H1 (cell line): ENCODE data around the gene TMEM45B. TPM values are rescaled to one million over a fixed set of nuclear protein-coding genes. Genes with fewer than 3 reads are reported as not detected.

Experiments
- EGR1 ChIP-seq: IDR thresholded peaks from 2 replicates; pipeline ENCODE4 v1.6.1; 2011; ENCODE audit warnings: low read depth, low read length, borderline replicate concordance
- GTF2F1 ChIP-seq: IDR thresholded peaks from 2 replicates; pipeline ENCODE4 v1.6.1; 2012; ENCODE audit warnings: low read depth, low read length, improper control_type of control experiment, borderline replicate concordance
- JUN ChIP-seq: IDR thresholded peaks from 2 replicates; pipeline ENCODE4 v1.6.1; 2011; ENCODE audit warnings: low read depth, mild to moderate bottlenecking, improper control_type of control experiment, low read length
- JUND ChIP-seq: IDR thresholded peaks from 2 replicates; pipeline ENCODE4 v1.6.1; 2011; ENCODE audit warnings: mild to moderate bottlenecking, improper control_type of control experiment, low read length
- PHF8 ChIP-seq: fragments of 200-600 bp; sonication (generic); conservative IDR thresholded peaks from 2 replicates; pipeline ENCODE4 v1.7.1; 2012; ENCODE audit warnings: low read depth, mild to moderate bottlenecking, inconsistent platforms, low read length, moderate library complexity
- RXRA ChIP-seq: IDR thresholded peaks from 2 replicates; pipeline ENCODE4 v1.6.1; 2011; ENCODE audit warnings: low read depth, mild to moderate bottlenecking, low read length, moderate library complexity; ENCODE audit not compliant: insufficient read depth
- SRF ChIP-seq: IDR thresholded peaks from 2 replicates; pipeline ENCODE4 v1.6.1; 2011; ENCODE audit warnings: mild to moderate bottlenecking, low read depth, low read length, moderate library complexity
- TAF1 ChIP-seq: IDR thresholded peaks from 2 replicates; pipeline ENCODE4 v1.6.1; 2011; ENCODE audit warnings: mild to moderate bottlenecking, low read depth, low read length
- YY1 ChIP-seq: IDR thresholded peaks from 2 replicates; pipeline ENCODE4 v1.6.1; 2011; ENCODE audit warnings: low read depth, mild to moderate bottlenecking, low read length
- polyA plus RNA-seq, 7 experiments: library from polyadenylated mRNA; depleted of rRNA in 3 of 7; stranded (reverse) in 5 of 7; unstranded in 2 of 7; fragments of >200 nt in 5 of 7; fragments of 200-250 nt in 2 of 7; gene quantifications; 1 replicate in 5 of 7; 2 replicates in 1 of 7; 4 replicates in 1 of 7; pipeline versions ENCODE4 v1.2.1 to v1.2.3, GENCODE V29; 2011 to 2013; ENCODE audit warnings: missing spikeins in 2 of 7, mixed read lengths in 2 of 7
- total RNA-seq: library from RNA; stranded (reverse); fragmentation: NEBNext Ultra II Directional; extraction: Animal tissue kit (Norgen Biotek cat#: 25700); gene quantifications from 2 replicates; pipeline ENCODE4 v1.2.1, GENCODE V29; 2021
- TF ChIP-seq, protein P1 (sequence below): fragments of 300-600 bp; sonication (generic); IDR thresholded peaks from 2 replicates; pipeline ENCODE4 v1.7.1; 2012; ENCODE audit warnings: low read length, moderate library complexity, mild to moderate bottlenecking, inconsistent platforms; ENCODE audit not compliant: insufficient replicate concordance
- TF ChIP-seq, protein P2 (sequence below): IDR thresholded peaks from 2 replicates; pipeline ENCODE4 v1.6.1; 2012; ENCODE audit warnings: inconsistent platforms

The TMEM45B gene
- total and polyA plus RNA-seq, 2 of the 8 experiments (the other 6 are each of a cell fraction or from before 2014, with no cell fraction given), result 0.23 TPM; not detected in 1

DNA sequence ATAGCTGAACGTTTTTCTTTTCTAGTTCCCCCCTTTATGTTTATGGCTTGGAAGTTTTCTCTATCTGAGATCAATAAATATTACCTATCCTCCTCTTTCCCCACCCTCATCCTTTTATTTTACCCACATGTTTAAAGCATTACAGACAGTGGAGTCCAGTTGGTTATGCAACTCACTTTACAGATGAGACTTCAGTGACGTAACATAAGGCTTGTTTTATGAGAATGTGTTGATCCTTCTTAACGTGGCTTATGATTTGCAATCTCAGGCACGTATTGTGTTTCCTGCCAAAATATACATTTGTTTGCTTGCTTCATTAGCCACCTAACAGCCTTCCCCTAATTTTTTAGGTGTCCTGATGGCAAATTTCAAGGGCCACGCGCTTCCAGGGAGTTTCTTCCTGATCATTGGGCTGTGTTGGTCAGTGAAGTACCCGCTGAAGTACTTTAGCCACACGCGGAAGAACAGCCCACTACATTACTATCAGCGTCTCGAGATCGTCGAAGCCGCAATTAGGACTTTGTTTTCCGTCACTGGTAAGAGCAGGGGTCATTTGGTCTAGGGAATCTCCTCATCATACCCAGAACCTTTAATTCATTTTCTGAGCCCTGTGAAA, 36.6 kb downstream of the TMEM45B start (continued):
- TF ChIP-seq, protein P1, sequence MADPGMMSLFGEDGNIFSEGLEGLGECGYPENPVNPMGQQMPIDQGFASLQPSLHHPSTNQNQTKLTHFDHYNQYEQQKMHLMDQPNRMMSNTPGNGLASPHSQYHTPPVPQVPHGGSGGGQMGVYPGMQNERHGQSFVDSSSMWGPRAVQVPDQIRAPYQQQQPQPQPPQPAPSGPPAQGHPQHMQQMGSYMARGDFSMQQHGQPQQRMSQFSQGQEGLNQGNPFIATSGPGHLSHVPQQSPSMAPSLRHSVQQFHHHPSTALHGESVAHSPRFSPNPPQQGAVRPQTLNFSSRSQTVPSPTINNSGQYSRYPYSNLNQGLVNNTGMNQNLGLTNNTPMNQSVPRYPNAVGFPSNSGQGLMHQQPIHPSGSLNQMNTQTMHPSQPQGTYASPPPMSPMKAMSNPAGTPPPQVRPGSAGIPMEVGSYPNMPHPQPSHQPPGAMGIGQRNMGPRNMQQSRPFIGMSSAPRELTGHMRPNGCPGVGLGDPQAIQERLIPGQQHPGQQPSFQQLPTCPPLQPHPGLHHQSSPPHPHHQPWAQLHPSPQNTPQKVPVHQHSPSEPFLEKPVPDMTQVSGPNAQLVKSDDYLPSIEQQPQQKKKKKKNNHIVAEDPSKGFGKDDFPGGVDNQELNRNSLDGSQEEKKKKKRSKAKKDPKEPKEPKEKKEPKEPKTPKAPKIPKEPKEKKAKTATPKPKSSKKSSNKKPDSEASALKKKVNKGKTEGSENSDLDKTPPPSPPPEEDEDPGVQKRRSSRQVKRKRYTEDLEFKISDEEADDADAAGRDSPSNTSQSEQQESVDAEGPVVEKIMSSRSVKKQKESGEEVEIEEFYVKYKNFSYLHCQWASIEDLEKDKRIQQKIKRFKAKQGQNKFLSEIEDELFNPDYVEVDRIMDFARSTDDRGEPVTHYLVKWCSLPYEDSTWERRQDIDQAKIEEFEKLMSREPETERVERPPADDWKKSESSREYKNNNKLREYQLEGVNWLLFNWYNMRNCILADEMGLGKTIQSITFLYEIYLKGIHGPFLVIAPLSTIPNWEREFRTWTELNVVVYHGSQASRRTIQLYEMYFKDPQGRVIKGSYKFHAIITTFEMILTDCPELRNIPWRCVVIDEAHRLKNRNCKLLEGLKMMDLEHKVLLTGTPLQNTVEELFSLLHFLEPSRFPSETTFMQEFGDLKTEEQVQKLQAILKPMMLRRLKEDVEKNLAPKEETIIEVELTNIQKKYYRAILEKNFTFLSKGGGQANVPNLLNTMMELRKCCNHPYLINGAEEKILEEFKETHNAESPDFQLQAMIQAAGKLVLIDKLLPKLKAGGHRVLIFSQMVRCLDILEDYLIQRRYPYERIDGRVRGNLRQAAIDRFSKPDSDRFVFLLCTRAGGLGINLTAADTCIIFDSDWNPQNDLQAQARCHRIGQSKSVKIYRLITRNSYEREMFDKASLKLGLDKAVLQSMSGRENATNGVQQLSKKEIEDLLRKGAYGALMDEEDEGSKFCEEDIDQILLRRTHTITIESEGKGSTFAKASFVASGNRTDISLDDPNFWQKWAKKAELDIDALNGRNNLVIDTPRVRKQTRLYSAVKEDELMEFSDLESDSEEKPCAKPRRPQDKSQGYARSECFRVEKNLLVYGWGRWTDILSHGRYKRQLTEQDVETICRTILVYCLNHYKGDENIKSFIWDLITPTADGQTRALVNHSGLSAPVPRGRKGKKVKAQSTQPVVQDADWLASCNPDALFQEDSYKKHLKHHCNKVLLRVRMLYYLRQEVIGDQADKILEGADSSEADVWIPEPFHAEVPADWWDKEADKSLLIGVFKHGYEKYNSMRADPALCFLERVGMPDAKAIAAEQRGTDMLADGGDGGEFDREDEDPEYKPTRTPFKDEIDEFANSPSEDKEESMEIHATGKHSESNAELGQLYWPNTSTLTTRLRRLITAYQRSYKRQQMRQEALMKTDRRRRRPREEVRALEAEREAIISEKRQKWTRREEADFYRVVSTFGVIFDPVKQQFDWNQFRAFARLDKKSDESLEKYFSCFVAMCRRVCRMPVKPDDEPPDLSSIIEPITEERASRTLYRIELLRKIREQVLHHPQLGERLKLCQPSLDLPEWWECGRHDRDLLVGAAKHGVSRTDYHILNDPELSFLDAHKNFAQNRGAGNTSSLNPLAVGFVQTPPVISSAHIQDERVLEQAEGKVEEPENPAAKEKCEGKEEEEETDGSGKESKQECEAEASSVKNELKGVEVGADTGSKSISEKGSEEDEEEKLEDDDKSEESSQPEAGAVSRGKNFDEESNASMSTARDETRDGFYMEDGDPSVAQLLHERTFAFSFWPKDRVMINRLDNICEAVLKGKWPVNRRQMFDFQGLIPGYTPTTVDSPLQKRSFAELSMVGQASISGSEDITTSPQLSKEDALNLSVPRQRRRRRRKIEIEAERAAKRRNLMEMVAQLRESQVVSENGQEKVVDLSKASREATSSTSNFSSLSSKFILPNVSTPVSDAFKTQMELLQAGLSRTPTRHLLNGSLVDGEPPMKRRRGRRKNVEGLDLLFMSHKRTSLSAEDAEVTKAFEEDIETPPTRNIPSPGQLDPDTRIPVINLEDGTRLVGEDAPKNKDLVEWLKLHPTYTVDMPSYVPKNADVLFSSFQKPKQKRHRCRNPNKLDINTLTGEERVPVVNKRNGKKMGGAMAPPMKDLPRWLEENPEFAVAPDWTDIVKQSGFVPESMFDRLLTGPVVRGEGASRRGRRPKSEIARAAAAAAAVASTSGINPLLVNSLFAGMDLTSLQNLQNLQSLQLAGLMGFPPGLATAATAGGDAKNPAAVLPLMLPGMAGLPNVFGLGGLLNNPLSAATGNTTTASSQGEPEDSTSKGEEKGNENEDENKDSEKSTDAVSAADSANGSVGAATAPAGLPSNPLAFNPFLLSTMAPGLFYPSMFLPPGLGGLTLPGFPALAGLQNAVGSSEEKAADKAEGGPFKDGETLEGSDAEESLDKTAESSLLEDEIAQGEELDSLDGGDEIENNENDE, result no peak
- TF ChIP-seq PHF8 (no peak), YY1 (no peak), SRF (no peak), GTF2F1 (no peak), JUND (no peak), RXRA (no peak), JUN (no peak), EGR1 (no peak), TAF1 (no peak)
- TF ChIP-seq, protein P2, sequence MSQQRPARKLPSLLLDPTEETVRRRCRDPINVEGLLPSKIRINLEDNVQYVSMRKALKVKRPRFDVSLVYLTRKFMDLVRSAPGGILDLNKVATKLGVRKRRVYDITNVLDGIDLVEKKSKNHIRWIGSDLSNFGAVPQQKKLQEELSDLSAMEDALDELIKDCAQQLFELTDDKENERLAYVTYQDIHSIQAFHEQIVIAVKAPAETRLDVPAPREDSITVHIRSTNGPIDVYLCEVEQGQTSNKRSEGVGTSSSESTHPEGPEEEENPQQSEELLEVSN, result no peak
